ENCODE data around the gene PLXNA4.

- TF ChIP-seq CTCF (optimal IDR thresholded peaks at IDR 0.05 in 1 of 3, IDR thresholded peaks at IDR 0.05 in 1 of 3, conservative IDR thresholded peaks at IDR 0.05 in 1 of 3; ENCODE audit: extremely low read depth in 1 of 3, insufficient read depth in 2 of 3, low read length in 3 of 3), result no peak
- TF ChIP-seq EZH2 (IDR thresholded peaks at IDR 0.05; ENCODE audit: low read length), result no peak
Measured at GRCh38 chr7:132210821-132211220, 365.4 kb downstream of the PLXNA4 start.

Data from keratinocyte (primary cell).